Calu3 (cell line): ENCODE data around the gene FBXO46. TPM values are rescaled to one million over a fixed set of nuclear protein-coding genes. Genes with fewer than 3 reads are reported as not detected.

Experiments
- BruUV-seq: library from RNA; stranded (reverse); fragments of 400-500 nt; replicated peaks from 2 replicates; lab custom pipeline; 2021; lab: Mats Ljungman, UMichigan
- CTCF ChIA-PET: fragments of 300-600 bp; sonication (Branson Sonifier 250); formaldehyde crosslinking; loops from one replicate; lab custom pipeline; 2022; ENCODE audit warnings: antibody characterized with exemption; lab: Charles Lee
- DNase-seq: peaks from one replicate; pipeline ENCODE4 v3.0.0; 2022
- H3K27ac Mint-ChIP-seq: one replicate; pipeline ENCODE4 v1.8.0; 2022; ENCODE audit warnings: mixed read lengths; ENCODE audit not compliant: unreplicated experiment
- H3K27me3 Mint-ChIP-seq: one replicate; pipeline ENCODE4 v1.8.0; 2022; ENCODE audit warnings: mixed read lengths; ENCODE audit not compliant: unreplicated experiment
- H3K36me3 Mint-ChIP-seq: one replicate; pipeline ENCODE4 v1.8.0; 2022; ENCODE audit warnings: mild to moderate bottlenecking, moderate library complexity, mixed read lengths; ENCODE audit not compliant: insufficient read depth, unreplicated experiment
- H3K4me1 Mint-ChIP-seq: one replicate; pipeline ENCODE4 v1.8.0; 2022; ENCODE audit warnings: mild to moderate bottlenecking, low read depth, mixed read lengths; ENCODE audit not compliant: unreplicated experiment
- H3K4me3 Mint-ChIP-seq: one replicate; pipeline ENCODE4 v1.8.0; 2022; ENCODE audit warnings: mild to moderate bottlenecking, low read depth, moderate library complexity, mixed read lengths; ENCODE audit not compliant: unreplicated experiment
- H3K9me3 Mint-ChIP-seq: one replicate; pipeline ENCODE4 v1.8.0; 2022; ENCODE audit warnings: low read depth, mixed read lengths; ENCODE audit not compliant: unreplicated experiment
- intact Hi-C: fragments of 100-400 bp; cut with micrococcal nuclease; formaldehyde crosslinking; loops from one replicate; pipeline ENCODE4 v1.10.0; 2022; ENCODE audit not compliant: unreplicated experiment
- total RNA-seq: library from RNA; stranded (reverse); gene quantifications from 2 replicates; pipeline ENCODE4 v1.2.3, GENCODE V29; 2022
- TF ChIP-seq, protein P1 (sequence below): fragments of 200-600 bp; IDR thresholded peaks from one replicate; pipeline ENCODE4 v1.8.0; 2022; ENCODE audit warnings: antibody characterized with exemption; ENCODE audit not compliant: unreplicated experiment

FBXO46 gene
- total RNA-seq, 1 experiment from 2014 or later, result 53.6 TPM

DNA sequence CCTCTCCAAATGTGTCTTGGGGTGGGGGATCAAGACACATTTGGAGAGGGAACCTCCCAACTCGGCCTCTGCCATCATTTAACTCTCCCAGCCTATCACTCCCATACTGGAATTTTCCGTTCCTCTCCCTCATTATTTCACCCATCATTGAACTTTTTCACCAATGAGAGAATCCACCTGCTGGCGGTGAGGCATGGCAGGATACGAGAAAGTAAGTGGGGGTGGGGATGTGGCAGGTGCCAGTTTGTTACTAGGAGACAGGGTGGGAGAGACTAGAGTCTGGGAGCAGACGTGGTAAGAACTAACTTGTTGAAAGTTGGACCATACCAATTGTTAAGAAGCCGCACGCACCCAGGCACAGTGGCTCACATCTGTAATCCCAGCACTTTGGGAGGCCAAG, 55.8 kb downstream of the FBXO46 start:
- Mint-ChIP-seq H3K36me3 (peaks cover 42% of the 10 kb centered on the region), H3K4me3 (no peak overlapping the region), H3K9me3 (no peaks in the 10 kb centered on the region), H3K27ac (no peak overlapping the region), H3K4me1 (peaks cover 5% of the 10 kb centered on the region), H3K27me3 (peaks cover 8% of the 10 kb centered on the region)
- DNase-seq, result no peak
- TF ChIP-seq, protein P1, sequence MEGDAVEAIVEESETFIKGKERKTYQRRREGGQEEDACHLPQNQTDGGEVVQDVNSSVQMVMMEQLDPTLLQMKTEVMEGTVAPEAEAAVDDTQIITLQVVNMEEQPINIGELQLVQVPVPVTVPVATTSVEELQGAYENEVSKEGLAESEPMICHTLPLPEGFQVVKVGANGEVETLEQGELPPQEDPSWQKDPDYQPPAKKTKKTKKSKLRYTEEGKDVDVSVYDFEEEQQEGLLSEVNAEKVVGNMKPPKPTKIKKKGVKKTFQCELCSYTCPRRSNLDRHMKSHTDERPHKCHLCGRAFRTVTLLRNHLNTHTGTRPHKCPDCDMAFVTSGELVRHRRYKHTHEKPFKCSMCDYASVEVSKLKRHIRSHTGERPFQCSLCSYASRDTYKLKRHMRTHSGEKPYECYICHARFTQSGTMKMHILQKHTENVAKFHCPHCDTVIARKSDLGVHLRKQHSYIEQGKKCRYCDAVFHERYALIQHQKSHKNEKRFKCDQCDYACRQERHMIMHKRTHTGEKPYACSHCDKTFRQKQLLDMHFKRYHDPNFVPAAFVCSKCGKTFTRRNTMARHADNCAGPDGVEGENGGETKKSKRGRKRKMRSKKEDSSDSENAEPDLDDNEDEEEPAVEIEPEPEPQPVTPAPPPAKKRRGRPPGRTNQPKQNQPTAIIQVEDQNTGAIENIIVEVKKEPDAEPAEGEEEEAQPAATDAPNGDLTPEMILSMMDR, result no peak
- CTCF ChIA-PET, result interaction anchor here (1.3 kb wide), 1 partner anchor 32 kb away, joined by 4 read pairs; no protein-coding TSS in a partner anchor
- BruUV-seq, result no TSS peak
- intact Hi-C loops, result no loop called here

DNA sequence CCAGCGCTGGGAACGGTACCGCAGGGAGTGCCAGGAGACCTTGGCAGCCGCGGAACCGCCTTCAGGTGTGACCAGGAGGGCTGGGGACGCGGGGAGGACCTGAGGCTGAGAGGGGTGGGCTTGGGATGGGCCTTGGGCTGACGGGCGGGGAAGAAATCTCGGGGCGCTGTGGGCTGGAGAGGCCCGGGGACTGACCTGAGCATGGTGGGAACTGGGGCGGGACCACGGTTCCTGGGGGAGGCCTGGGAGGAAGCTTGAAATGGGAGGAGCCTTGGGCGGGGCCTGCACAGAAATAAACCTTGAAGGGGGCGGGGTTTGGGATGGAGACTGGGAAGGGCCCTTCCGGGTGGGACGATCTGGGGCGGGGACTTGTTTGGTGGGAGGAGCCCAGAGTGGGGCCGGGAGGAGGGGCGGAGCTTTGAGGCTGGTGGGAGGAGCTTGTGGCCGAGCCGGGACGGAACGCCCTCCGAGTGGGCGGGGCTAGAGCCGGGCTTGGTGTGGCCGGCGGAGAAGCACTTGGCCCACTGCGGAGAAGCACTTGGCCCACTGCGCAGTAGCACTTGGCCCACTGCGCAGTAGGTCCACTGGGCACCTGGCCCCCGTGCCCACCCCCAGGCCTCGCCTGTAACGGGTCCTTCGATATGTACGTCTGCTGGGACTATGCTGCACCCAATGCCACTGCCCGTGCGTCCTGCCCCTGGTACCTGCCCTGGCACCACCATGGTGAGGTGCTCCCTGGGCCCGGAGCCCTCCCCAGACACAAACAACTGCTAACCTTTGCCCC, 59.8 kb downstream of the FBXO46 start:
- BruUV-seq, result no TSS peak
- Mint-ChIP-seq H3K27ac (peak overlapping the region; percentile 74), H3K4me3 (peak overlapping the region; percentile 32), H3K36me3 (peaks cover 28% of the 10 kb centered on the region), H3K27me3 (peaks cover 8% of the 10 kb centered on the region), H3K9me3 (no peaks in the 10 kb centered on the region), H3K4me1 (peaks cover 22% of the 10 kb centered on the region)
- TF ChIP-seq, protein P1, result no peak
- peak; percentile 84 for DNase-seq
- CTCF ChIA-PET, result interaction anchor here (0.5 to 1.3 kb wide), 3 partner anchors 10 to 98 kb away, joined by 3 to 5 read pairs (median 3); partner anchors contain the start of genes QPCTL, SIX5 and SNRPD2
- intact Hi-C loops, result no loop called here

DNA sequence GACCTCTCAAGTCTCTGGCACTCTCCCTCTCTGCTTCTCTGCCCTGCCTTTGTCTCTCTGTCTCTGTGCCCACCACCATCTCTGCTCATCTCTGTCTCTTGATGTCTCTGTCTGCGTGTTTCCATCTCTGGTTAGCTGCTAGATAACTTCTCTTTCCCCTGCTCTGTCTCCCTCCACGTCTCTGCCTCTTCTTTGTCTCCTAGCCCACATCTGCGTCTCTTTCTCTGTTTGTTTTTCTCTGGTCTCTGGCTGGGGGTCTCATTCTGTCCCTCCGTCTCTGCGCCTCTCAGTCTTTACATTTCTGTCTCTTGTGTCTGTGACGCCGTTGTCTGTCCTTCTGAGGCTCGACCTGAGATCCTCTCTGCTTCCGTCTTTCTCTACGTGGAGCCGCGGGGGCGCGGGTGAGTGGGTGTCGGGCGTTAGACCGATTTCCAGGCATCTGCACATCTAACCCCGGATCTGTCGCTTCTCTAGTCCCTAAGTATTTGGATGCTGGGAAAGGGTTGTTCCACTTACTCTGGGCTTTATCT, 62.3 kb downstream of the FBXO46 start:
- Mint-ChIP-seq H3K27ac (peak overlapping the region; percentile 1), H3K4me3 (peak overlapping the region; percentile 66), H3K9me3 (no peaks in the 10 kb centered on the region), H3K4me1 (peaks cover 22% of the 10 kb centered on the region), H3K36me3 (peaks cover 28% of the 10 kb centered on the region), H3K27me3 (peaks cover 22% of the 10 kb centered on the region)
- intact Hi-C loops, result no loop called here
- TF ChIP-seq, protein P1, result no peak
- no peak for DNase-seq
- no TSS peak for BruUV-seq
- CTCF ChIA-PET, result interaction anchor here (0.7 to 2.6 kb wide), 7 partner anchors 9 to 28 kb away, joined by 3 to 9 read pairs (median 3); no protein-coding TSS in a partner anchor

DNA sequence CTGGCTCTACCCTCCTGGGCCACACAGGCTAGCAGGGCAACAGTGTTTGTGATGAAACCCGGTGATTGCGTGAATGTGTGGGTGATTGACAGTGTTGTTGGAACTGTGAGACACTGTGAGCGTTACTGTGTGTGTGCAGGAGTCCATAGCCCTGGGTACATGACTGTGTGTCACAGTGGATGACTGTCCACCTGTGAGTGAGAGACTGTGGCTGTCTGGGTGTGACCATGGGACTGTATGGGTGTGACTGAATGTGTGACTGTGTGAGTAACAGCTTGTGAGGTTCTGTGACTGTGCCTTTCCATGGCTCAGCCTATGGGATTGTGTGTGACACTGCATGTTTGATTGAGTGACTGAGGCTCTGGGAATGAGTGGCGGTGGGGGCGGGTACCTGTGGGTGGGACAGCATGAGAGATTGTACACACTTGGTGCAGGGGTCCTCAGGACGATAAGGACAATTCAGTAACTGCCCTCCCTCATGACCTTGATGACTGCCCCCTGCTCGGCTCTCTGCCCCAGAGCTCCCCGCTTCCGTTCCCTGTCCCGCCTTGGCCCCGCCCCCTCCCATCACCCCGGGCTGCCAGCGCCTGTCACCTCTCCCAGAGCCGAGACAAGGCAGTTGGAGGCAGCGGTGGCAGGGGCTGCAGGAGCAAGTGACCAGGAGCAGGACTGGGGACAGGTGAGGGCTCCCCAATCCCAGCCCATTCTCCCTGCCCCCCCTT, 62.9 kb downstream of the FBXO46 start, which contains the start of gene GIPR:
Gene GIPR, plus strand, starts transcription at position 602 of the 722 bp plus-strand sequence. CDS start 1,300 bp downstream, outside the sequence.
- no peaks in the 10 kb centered on the region for H3K9me3 Mint-ChIP-seq
- peaks cover 24% of the 10 kb centered on the region for H3K27me3 Mint-ChIP-seq
- BruUV-seq, result no TSS peak
- peak within 1 kb of the TSS; percentile 66 for H3K4me3 Mint-ChIP-seq
- H3K27ac Mint-ChIP-seq, result peak within 1 kb of the TSS; percentile 41
- peak; percentile 76 for DNase-seq
- TF ChIP-seq, protein P1, result no peak
- peaks cover 28% of the 10 kb centered on the region for H3K36me3 Mint-ChIP-seq
- intact Hi-C loops, result no loop called here
- CTCF ChIA-PET, result interaction anchor here (0.6 to 2.6 kb wide), 10 partner anchors 10 to 200 kb away, joined by 3 to 9 read pairs (median 4); partner anchors contain the start of gene EML2
- peaks cover 22% of the 10 kb centered on the region for H3K4me1 Mint-ChIP-seq
